Measurements from ENCODE around the gene NSD2.

NSD2 gene

GRCh38 chr4:1945124-1945895 lies 74.1 kb downstream of the NSD2 start:
- DNase-seq (ENCODE audit: low read depth, low spot score), result no peak

GRCh38 chr4:1945912-1946311 lies 74.7 kb downstream of the NSD2 start:
- no peak for DNase-seq (ENCODE audit: low read depth, low spot score)

GRCh38 chr4:1948232-1948631 lies 77.0 kb downstream of the NSD2 start:
- DNase-seq (ENCODE audit: low read depth, low spot score), result no peak

- DNase-seq (ENCODE audit: low read depth, low spot score), result no peak
These were observed 77.8 kb downstream of the NSD2 start for GRCh38 chr4:1948892-1949436.

GRCh38 chr4:1950369-1950768 lies 79.2 kb downstream of the NSD2 start:
- DNase-seq (ENCODE audit: low read depth, low spot score), result no peak

GRCh38 chr4:1952058-1952700 lies 81.0 kb downstream of the NSD2 start:
- no peak for DNase-seq (ENCODE audit: low read depth, low spot score)

GRCh38 chr4:1952719-1953118 lies 81.5 kb downstream of the NSD2 start:
- DNase-seq (ENCODE audit: low read depth, low spot score), result no peak

GRCh38 chr4:1953335-1953734 lies 82.1 kb downstream of the NSD2 start:
- no peak for DNase-seq (ENCODE audit: low read depth, low spot score)

GRCh38 chr4:1956631-1957030 lies 85.4 kb downstream of the NSD2 start:
- no peak for DNase-seq (ENCODE audit: low read depth, low spot score)

- DNase-seq (ENCODE audit: low read depth, low spot score), result no peak
These were observed 87.3 kb downstream of the NSD2 start for GRCh38 chr4:1958276-1959103.

- DNase-seq (ENCODE audit: low read depth, low spot score), result no peak
These were observed 87.9 kb downstream of the NSD2 start for GRCh38 chr4:1959104-1959384.

GRCh38 chr4:1960170-1960825 lies 89.1 kb downstream of the NSD2 start:
- no peak for DNase-seq (ENCODE audit: low read depth, low spot score)

- no peak for DNase-seq (ENCODE audit: low read depth, low spot score)
These were observed 89.8 kb downstream of the NSD2 start for GRCh38 chr4:1961038-1961437.

GRCh38 chr4:1961563-1961962 lies 90.4 kb downstream of the NSD2 start:
- DNase-seq (ENCODE audit: low read depth, low spot score), result no peak

- no peak for DNase-seq (ENCODE audit: low read depth, low spot score)
These were observed 91.8 kb downstream of the NSD2 start for GRCh38 chr4:1962980-1963379.

GRCh38 chr4:1964443-1964842 lies 93.2 kb downstream of the NSD2 start:
- DNase-seq (ENCODE audit: low read depth, low spot score), result no peak

GRCh38 chr4:1964971-1965370 lies 93.8 kb downstream of the NSD2 start:
- no peak for DNase-seq (ENCODE audit: low read depth, low spot score)

- DNase-seq (ENCODE audit: low read depth, low spot score), result no peak
These were observed 96.4 kb downstream of the NSD2 start for GRCh38 chr4:1967512-1968149.

- DNase-seq (ENCODE audit: low read depth, low spot score), result no peak
These were observed 97.6 kb downstream of the NSD2 start for GRCh38 chr4:1968686-1969295.

- no peak for DNase-seq (ENCODE audit: low read depth, low spot score)
These were observed 98.9 kb downstream of the NSD2 start for GRCh38 chr4:1969928-1970723.

Measured in brain pericyte (primary cell).